Epithelial cell of proximal tubule (primary cell): Measurements from ENCODE around the gene C1orf210. TPM values are rescaled to one million over a fixed set of nuclear protein-coding genes. Genes with fewer than 3 reads are reported as not detected.

Experiments
- DNase-seq: peaks from one replicate; pipeline ENCODE4 v3.0.0-alpha.2; 2011; ENCODE audit warnings: low read depth
- H3K4me3 ChIP-seq: 2 replicates; pipeline ENCODE4 v1.5.1; 2011; ENCODE audit warnings: low read depth, mild to moderate bottlenecking, low read length
- total RNA-seq: library from RNA; depleted of rRNA; stranded (reverse); fragments of >200 nt; gene quantifications from 2 replicates; pipeline ENCODE4 v1.2.3, GENCODE V29; 2015
- TF ChIP-seq, protein P1 (sequence below): conservative IDR thresholded peaks from 2 replicates; pipeline ENCODE4 v1.5.1; 2012; ENCODE audit warnings: low read depth, mild to moderate bottlenecking, low read length

C1orf210 gene
- total RNA-seq, 1 donor from 2014 or later: 0.29 TPM

DNA sequence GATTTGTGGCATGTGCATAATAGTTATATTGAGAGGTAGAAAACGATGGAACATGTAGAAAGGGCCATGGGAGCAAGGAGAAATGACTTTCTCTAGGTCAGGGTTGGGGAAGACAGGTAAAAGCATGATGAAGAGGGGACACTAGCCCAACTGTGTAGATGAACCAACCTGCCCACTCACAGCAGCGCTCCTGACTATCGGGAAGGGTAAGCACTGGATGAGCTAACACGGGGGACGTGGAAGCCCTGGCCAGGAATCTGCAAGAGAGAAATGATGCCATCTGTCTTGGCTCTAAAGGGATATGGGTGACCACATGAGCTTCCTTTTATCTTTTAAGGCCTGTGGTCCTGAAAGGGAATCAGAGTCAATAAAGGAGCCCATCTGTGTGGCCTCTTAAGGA lies 51.8 kb downstream of the C1orf210 start:
- DNase-seq: no peak
- H3K4me3 ChIP-seq: no peak overlapping the region
- TF ChIP-seq, protein P1, sequence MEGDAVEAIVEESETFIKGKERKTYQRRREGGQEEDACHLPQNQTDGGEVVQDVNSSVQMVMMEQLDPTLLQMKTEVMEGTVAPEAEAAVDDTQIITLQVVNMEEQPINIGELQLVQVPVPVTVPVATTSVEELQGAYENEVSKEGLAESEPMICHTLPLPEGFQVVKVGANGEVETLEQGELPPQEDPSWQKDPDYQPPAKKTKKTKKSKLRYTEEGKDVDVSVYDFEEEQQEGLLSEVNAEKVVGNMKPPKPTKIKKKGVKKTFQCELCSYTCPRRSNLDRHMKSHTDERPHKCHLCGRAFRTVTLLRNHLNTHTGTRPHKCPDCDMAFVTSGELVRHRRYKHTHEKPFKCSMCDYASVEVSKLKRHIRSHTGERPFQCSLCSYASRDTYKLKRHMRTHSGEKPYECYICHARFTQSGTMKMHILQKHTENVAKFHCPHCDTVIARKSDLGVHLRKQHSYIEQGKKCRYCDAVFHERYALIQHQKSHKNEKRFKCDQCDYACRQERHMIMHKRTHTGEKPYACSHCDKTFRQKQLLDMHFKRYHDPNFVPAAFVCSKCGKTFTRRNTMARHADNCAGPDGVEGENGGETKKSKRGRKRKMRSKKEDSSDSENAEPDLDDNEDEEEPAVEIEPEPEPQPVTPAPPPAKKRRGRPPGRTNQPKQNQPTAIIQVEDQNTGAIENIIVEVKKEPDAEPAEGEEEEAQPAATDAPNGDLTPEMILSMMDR: no peak

DNA sequence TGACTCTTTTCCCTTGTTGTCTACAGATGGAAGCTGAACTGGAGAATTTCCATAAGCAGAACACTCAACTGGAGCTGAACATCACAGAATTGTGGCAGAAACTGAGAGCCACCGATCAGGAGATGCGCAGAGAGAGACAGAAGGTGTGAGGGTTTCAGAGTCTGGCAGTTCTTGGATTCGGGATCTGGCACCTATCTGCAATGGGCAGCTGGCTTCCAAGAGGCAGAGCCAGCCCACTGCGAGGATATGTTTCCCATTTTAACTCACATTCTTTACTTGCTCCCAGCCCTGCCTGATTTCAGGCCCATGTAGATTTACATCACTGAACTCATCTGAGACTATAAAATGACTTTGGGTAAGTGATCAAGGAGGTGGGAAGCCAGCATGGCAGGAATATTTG lies 52.9 kb downstream of the C1orf210 start:
- TF ChIP-seq, protein P1: no peak
- H3K4me3 ChIP-seq: no peak overlapping the region
- no peak for DNase-seq

DNA sequence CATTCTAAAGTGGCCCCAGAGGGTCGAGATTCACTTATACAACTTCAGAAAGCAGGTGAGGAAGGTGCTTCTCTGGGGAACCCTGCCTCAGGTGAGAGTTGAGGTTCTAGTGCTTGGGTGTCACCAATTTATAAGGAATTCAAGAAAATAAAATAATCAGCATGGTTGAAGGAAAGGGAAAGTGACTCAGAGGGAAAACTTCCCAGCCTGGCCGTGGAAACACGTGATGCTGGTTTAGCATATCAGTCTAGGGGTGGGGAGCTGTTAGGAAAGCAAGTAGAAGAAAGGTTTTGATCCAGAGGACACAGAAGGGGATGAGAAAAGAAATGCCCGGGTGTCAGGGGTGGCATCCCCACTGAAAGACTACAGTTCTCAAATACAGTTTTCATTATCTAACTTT lies 53.3 kb downstream of the C1orf210 start:
- DNase-seq: no peak
- TF ChIP-seq, protein P1: no peak
- no peak overlapping the region for H3K4me3 ChIP-seq

Other genes starting within 250 kb of the C1orf210 start
- gene EBNA1BP2, start 113.3 kb downstream of the C1orf210 start, total RNA-seq: 117 and 173 TPM in 2 replicates
- gene CFAP57, start 113.3 kb downstream of the C1orf210 start, total RNA-seq: 0.07 and 0.46 TPM in 2 replicates
- 4.9 and 7.0 TPM in 2 replicates for gene TMEM125, start 15.6 kb downstream of the C1orf210 start, total RNA-seq
- gene TIE1, start 15.4 kb upstream of the C1orf210 start, total RNA-seq: 1.1 and 1.2 TPM in 2 replicates
- not detected in 2 replicates for gene MPL, start 52.2 kb upstream of the C1orf210 start, total RNA-seq
- gene CDC20, start 73.4 kb upstream of the C1orf210 start, total RNA-seq: 166 and 308 TPM in 2 replicates
- 100 and 143 TPM in 2 replicates for gene ELOVL1, start 82.4 kb upstream of the C1orf210 start, total RNA-seq
- gene MED8, start 104.2 kb upstream of the C1orf210 start, total RNA-seq: 25.2 and 41.7 TPM in 2 replicates
- 7.7 and 10.6 TPM in 2 replicates for gene SZT2, start 104.3 kb upstream of the C1orf210 start, total RNA-seq
- gene HYI, start 168.3 kb upstream of the C1orf210 start, total RNA-seq: 124 and 135 TPM in 2 replicates
- gene PTPRF, start 245.3 kb upstream of the C1orf210 start, total RNA-seq: 138 and 155 TPM in 2 replicates